Keratinocyte (primary cell): Measurements from ENCODE around the gene CDK14.

Experiments used
- EZH2 ChIP-seq: IDR thresholded peaks from one replicate; pipeline ENCODE4 v1.6.1; 2012; ENCODE audit warnings: inconsistent platforms, mild to moderate bottlenecking, low read length, moderate library complexity
- TF ChIP-seq, protein P1 (sequence below), 3 experiments: IDR thresholded peaks in 1 of 3; conservative IDR thresholded peaks in 1 of 3; optimal IDR thresholded peaks in 1 of 3; 2 replicates in 2 of 3; 3 replicates in 1 of 3; pipeline versions ENCODE3 to v1.5.1; 2011; ENCODE audit warnings: low read length in 3 of 3, mild to moderate bottlenecking in 3 of 3, moderate library complexity in 2 of 3, control low read depth in 1 of 3, inconsistent platforms in 1 of 3; ENCODE audit not compliant: insufficient read depth in 2 of 3; ENCODE audit errors: extremely low read depth in 1 of 3

DNA sequence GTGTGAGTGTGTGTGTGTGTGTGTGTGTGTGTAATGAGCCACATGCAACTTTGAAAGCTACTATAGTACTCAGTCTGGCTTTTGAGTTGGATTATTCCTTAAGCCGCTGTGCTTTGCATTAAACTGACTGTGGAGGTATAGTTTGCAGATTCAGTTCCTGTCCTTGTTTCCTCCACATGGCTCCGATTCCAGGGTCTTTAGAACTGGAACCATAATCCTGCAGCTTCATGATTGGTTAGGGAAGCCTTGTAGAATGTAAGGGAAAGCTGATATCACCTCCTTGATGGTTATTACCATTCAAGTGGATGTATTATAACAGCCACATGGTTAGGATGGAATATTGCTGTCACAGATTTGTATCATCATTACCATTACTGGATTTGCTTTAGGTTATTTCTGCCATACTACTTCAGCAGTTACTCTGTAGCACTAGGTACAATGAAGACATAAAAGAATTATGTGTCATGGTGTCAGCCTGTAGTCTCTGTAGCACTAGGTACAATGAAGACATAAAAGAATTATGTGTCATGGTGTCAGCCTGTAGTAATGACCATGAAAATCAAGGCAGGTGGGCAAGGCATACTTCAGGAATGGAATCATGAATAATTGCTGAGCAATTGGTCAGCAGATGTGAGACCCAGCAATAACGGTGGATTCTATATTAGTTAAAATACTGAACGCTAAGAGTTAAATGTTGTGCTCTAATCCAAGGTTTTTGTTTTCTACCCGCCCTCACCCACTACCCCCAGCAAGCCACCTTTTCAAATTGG lies 393.1 kb downstream of the CDK14 start:
- TF ChIP-seq, protein P1, sequence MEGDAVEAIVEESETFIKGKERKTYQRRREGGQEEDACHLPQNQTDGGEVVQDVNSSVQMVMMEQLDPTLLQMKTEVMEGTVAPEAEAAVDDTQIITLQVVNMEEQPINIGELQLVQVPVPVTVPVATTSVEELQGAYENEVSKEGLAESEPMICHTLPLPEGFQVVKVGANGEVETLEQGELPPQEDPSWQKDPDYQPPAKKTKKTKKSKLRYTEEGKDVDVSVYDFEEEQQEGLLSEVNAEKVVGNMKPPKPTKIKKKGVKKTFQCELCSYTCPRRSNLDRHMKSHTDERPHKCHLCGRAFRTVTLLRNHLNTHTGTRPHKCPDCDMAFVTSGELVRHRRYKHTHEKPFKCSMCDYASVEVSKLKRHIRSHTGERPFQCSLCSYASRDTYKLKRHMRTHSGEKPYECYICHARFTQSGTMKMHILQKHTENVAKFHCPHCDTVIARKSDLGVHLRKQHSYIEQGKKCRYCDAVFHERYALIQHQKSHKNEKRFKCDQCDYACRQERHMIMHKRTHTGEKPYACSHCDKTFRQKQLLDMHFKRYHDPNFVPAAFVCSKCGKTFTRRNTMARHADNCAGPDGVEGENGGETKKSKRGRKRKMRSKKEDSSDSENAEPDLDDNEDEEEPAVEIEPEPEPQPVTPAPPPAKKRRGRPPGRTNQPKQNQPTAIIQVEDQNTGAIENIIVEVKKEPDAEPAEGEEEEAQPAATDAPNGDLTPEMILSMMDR (optimal IDR thresholded peaks at IDR 0.05 in 1 of 3, IDR thresholded peaks at IDR 0.05 in 1 of 3, conservative IDR thresholded peaks at IDR 0.05 in 1 of 3; ENCODE audit: extremely low read depth in 1 of 3, insufficient read depth in 2 of 3, low read length in 3 of 3): no peak
- TF ChIP-seq EZH2: no peak
